A549 (cell line): ENCODE results near the gene CTTN. TPM values are rescaled to one million over a fixed set of nuclear protein-coding genes. Genes with fewer than 3 reads are reported as not detected.
A peak's percentile ranks its signal among the peaks of the same experiment; 100 is the strongest.

ENCODE experiments used
- ATAC-seq, 2 experiments: fragments of 200-7000 bp in 1 of 2; fragments of >200 bp in 1 of 2; cut with Nextera tagmentation in 1 of 2; cut with Tn5 transposase in 1 of 2; 3 replicates each; pipeline versions ENCODE4 v1.8.0 to v1.9.1; 2018 to 2020; ENCODE audit warnings: mild to moderate bottlenecking in 1 of 2, moderate library complexity in 1 of 2
- CTCF ChIA-PET: fragments of 300-600 bp; sonication (Branson Sonifier 250); formaldehyde crosslinking; extraction: SDS; loops from one replicate; lab custom pipeline; 2021; ENCODE audit warnings: antibody characterized with exemption, inconsistent platforms; lab: Yijun Ruan, JAX
- POLR2A ChIA-PET: fragments of 350-600 bp; formaldehyde crosslinking; extraction: SDS; loops from one replicate; lab custom pipeline; 2021; ENCODE audit warnings: antibody characterized with exemption, inconsistent platforms; lab: Yijun Ruan, JAX
- DNase-seq, 2 experiments: peaks; one replicate each; pipeline versions ENCODE4 v3.0.0 to v3.0.0-alpha.2; 2011 to 2016; ENCODE audit warnings: low read depth in 1 of 2, low spot score in 1 of 2
- FAIRE-seq: peaks from 2 replicates; lab custom pipeline; 2011; peaks lifted over from hg19 to GRCh38; lab: Jason Lieb, UNC
- H3K27ac ChIP-seq, 2 experiments: fragments of >200 bp; sonication (Bioruptor Twin); formaldehyde crosslinking; 3 replicates each; pipeline ENCODE4 v1.5.1; 2016 to 2017
- H3K4me1 ChIP-seq: fragments of >200 bp; sonication (Bioruptor Twin); formaldehyde crosslinking; 3 replicates; pipeline ENCODE4 v1.6.1; 2016
- H3K4me2 ChIP-seq: fragments of >200 bp; sonication (Bioruptor Twin); formaldehyde crosslinking; 3 replicates; pipeline ENCODE4 v1.6.1; 2016
- H3K4me3 ChIP-seq: fragments of >200 bp; sonication (Bioruptor Twin); formaldehyde crosslinking; 3 replicates; pipeline ENCODE4 v1.5.1; 2016
- H3K9me3 ChIP-seq: fragments of >200 bp; sonication (Bioruptor Twin); formaldehyde crosslinking; 3 replicates; pipeline ENCODE4 v1.6.1; 2016
- BCL3 ChIP-seq: fragments of >200 bp; sonication (Bioruptor Twin); formaldehyde crosslinking; IDR thresholded peaks from 3 replicates; pipeline ENCODE4 v1.6.1; 2016
- BHLHE40 ChIP-seq: IDR thresholded peaks from 2 replicates; pipeline ENCODE4 v1.6.1; 2012; ENCODE audit warnings: low read depth, low read length, inconsistent platforms
- CEBPB ChIP-seq, 2 experiments: fragments of >200 bp in 1 of 2; sonication (Bioruptor Twin) in 1 of 2; formaldehyde crosslinking in 1 of 2; IDR thresholded peaks; 2 replicates each; pipeline ENCODE4 v1.6.1; 2012 to 2016
- CHD2 ChIP-seq: fragments of 150-350 bp; IDR thresholded peaks from 2 replicates; pipeline ENCODE4 v1.6.1; 2014; ENCODE audit warnings: low read length; ENCODE audit not compliant: partially characterized antibody
- CHD4 ChIP-seq: fragments of 200-600 bp; sonication (generic); IDR thresholded peaks from 2 replicates; pipeline ENCODE4 v1.6.1; 2016; ENCODE audit warnings: antibody characterized with exemption, mild to moderate bottlenecking, borderline replicate concordance
- CTCF ChIP-seq: fragments of >200 bp; sonication (Bioruptor Twin); formaldehyde crosslinking; IDR thresholded peaks from 3 replicates; pipeline ENCODE4 v1.5.1; 2016
- E2F6 ChIP-seq: IDR thresholded peaks from 2 replicates; pipeline ENCODE4 v1.6.1; 2012; ENCODE audit warnings: low read depth, borderline replicate concordance
- EHF ChIP-seq: fragments of 250-450 bp; sonication (Bioruptor Pico); IDR thresholded peaks from 2 replicates; pipeline ENCODE4 v1.5.0; 2020; ENCODE audit warnings: mild to moderate bottlenecking
- ELK1 ChIP-seq: fragments of 150-350 bp; IDR thresholded peaks from 2 replicates; pipeline ENCODE4 v1.6.1; 2014; ENCODE audit warnings: low read depth, mild to moderate bottlenecking, low read length
- FOSB ChIP-seq: fragments of 250-450 bp; sonication (Bioruptor Pico); IDR thresholded peaks from 2 replicates; pipeline ENCODE4 v1.5.0; 2020; ENCODE audit warnings: mild to moderate bottlenecking, moderate library complexity
- FOXS1 ChIP-seq: fragments of 250-450 bp; sonication (Bioruptor Pico); IDR thresholded peaks from 2 replicates; pipeline ENCODE4 v1.5.0; 2020; ENCODE audit warnings: mild to moderate bottlenecking, moderate library complexity
- HOXB13 ChIP-seq: fragments of 250-450 bp; sonication (Bioruptor Pico); IDR thresholded peaks from 2 replicates; pipeline ENCODE4 v1.5.0; 2020; ENCODE audit warnings: low read depth, mild to moderate bottlenecking, moderate library complexity
- JUN ChIP-seq, 2 experiments: fragments of >200 bp; sonication (Bioruptor Twin); formaldehyde crosslinking; IDR thresholded peaks; 2 replicates in 1 of 2; 3 replicates in 1 of 2; pipeline ENCODE4 v1.6.1; 2016 to 2017
- MAFK ChIP-seq: fragments of 450-650 bp; IDR thresholded peaks from 2 replicates; pipeline ENCODE4 v1.6.1; 2014; ENCODE audit not compliant: partially characterized antibody
- MAX ChIP-seq: IDR thresholded peaks from 2 replicates; pipeline ENCODE4 v1.6.1; 2012
- MAZ ChIP-seq: fragments of 150-350 bp; IDR thresholded peaks from 2 replicates; pipeline ENCODE4 v1.6.1; 2014; ENCODE audit warnings: antibody characterized with exemption, low read depth, low read length, borderline replicate concordance
- MYC ChIP-seq: IDR thresholded peaks from 2 replicates; pipeline ENCODE4 v1.6.1; 2012; ENCODE audit warnings: mild to moderate bottlenecking, inconsistent platforms, low read length, improper control_type of control experiment, borderline replicate concordance
- NPAS2 ChIP-seq: fragments of 250-450 bp; sonication (Bioruptor Pico); IDR thresholded peaks from 2 replicates; pipeline ENCODE4 v1.8.0; 2022; ENCODE audit warnings: mild to moderate bottlenecking, moderate library complexity, borderline replicate concordance
- NR3C1 ChIP-seq: fragments of >200 bp; sonication (Bioruptor Twin); formaldehyde crosslinking; IDR thresholded peaks from 3 replicates; pipeline ENCODE4 v1.6.1; 2017
- PBX3 ChIP-seq: IDR thresholded peaks from 2 replicates; pipeline ENCODE4 v1.6.1; 2012
- PHF8 ChIP-seq: fragments of 200-600 bp; sonication (generic); IDR thresholded peaks from 2 replicates; pipeline ENCODE4 v1.6.1; 2016; ENCODE audit warnings: low read depth, mild to moderate bottlenecking, antibody characterized with exemption, moderate library complexity, borderline replicate concordance
- POLR2A ChIP-seq: IDR thresholded peaks from 2 replicates; pipeline ENCODE4 v1.6.1; 2012; ENCODE audit warnings: mild to moderate bottlenecking, low read length
- RFX5 ChIP-seq: fragments of 450-650 bp; IDR thresholded peaks from 2 replicates; pipeline ENCODE4 v1.7.1; 2014; ENCODE audit warnings: antibody characterized with exemption, mild to moderate bottlenecking, moderate library complexity
- RNF2 ChIP-seq: fragments of 200-600 bp; sonication (generic); IDR thresholded peaks from 2 replicates; pipeline ENCODE4 v1.6.1; 2016; ENCODE audit warnings: low read depth, mild to moderate bottlenecking, antibody characterized with exemption, moderate library complexity, borderline replicate concordance
- SMC3 ChIP-seq: fragments of >200 bp; sonication (Bioruptor Twin); formaldehyde crosslinking; IDR thresholded peaks from 3 replicates; pipeline ENCODE4 v1.6.1; 2018; ENCODE audit warnings: inconsistent platforms
- USF2 ChIP-seq: fragments of 450-650 bp; IDR thresholded peaks from 2 replicates; pipeline ENCODE4 v1.6.1; 2014; ENCODE audit warnings: antibody characterized with exemption
- ZC3H11A ChIP-seq: fragments of 450-650 bp; IDR thresholded peaks from 2 replicates; pipeline ENCODE4 v1.6.1; 2014; ENCODE audit warnings: antibody characterized with exemption, mild to moderate bottlenecking
- WGBS: methylation state at CpG from one replicate; pipeline ENCODE4 v1.1.6; 2017; ENCODE audit errors: missing lambda C conversion rate; 5-methylcytosine and 5-hydroxymethylcytosine counted together
- polyA minus RNA-seq: library from RNA; depleted of rRNA, polyadenylated mRNA; stranded (reverse); fragments of >200 nt; gene quantifications from 2 replicates; pipeline ENCODE4 v1.2.3, GENCODE V29; 2011; rRNA and poly(A)+ RNA removed
- polyA plus RNA-seq, 4 experiments: library from polyadenylated mRNA; depleted of rRNA in 3 of 4; stranded (reverse); fragments of >200 nt; fragmentation: RNase III in 1 of 4; extraction: RNeasy Plus Mini Kit Qiagen cat#74134 plus additional on column Dnase treatment in 1 of 4; gene quantifications; 2 replicates in 3 of 4; 3 replicates in 1 of 4; pipeline ENCODE4 v1.2.3, GENCODE V29; 2011 to 2017

The CTTN gene
- 140 and 144 TPM in 2 replicates for polyA plus RNA-seq (2011; rRNA removed)
- 145 and 147 TPM in 2 replicates for polyA plus RNA-seq (2012; cell fraction: cytosol; rRNA removed)
- polyA plus RNA-seq (2012; cell fraction: nucleus; rRNA removed) = 403 and 526 TPM in 2 replicates
- polyA plus RNA-seq (2017; fragmentation: RNase III; extraction: RNeasy Plus Mini Kit Qiagen cat#74134 plus additional on column Dnase treatment) = 205 to 214 TPM (median 212 TPM) in 3 replicates
- 142 and 159 TPM in 2 replicates for polyA minus RNA-seq

GRCh38 chr11:70397983-70398833, at the start of gene CTTN:
TSS of gene CTTN (plus strand) at chr11:70398529. CDS start at chr11:70407298, 8,769 bp downstream.
- Histone ChIP-seq H3K9me3 (no peaks in the 10 kb centered on the region), H3K27ac (peak within 1 kb of the TSS; percentile 98 to 100), H3K4me1 (peaks cover 42% of the 10 kb centered on the region), H3K4me3 (peak within 1 kb of the TSS; percentile 96), H3K4me2 (peak within 1 kb of the TSS; percentile 89)
- FAIRE-seq = no peak
- WGBS = 0% methylated on average over 9 of the region's 93 CpGs
- POLR2A ChIA-PET = interaction anchor here (0.6 to 1.9 kb wide), 3 partner anchors 9 to 1899 kb away, joined by 3 to 6 read pairs (median 3); no protein-coding TSS in a partner anchor
- peak; percentile 76 to 90 for ATAC-seq
- DNase-seq = peak; percentile 86 to 92
- TF ChIP-seq JUN (IDR thresholded peaks at IDR 0.05) (peak; percentile 70 to 89; a peak in 4 of 5 replicates), PHF8 (peak; percentile 76), USF2 (0 out of 2 replicates have a peak, but pooled peaks have one; percentile 27), FOSB (CRISPR knock-in tag) (no peak), MAX (peak; percentile 94), MYC (peak; percentile 77; the same call in 1 of the 2 replicates), BCL3 (peak; percentile 76; the same call in 1 of the 3 replicates), POLR2A (peak; percentile 57), MAZ (no peak), ELK1 (peak; percentile 32; the same call in 1 of the 2 replicates), CTCF (no peak), E2F6 (peak; percentile 79), BHLHE40 (peak; percentile 64; the same call in 1 of the 2 replicates)
- CTCF ChIA-PET = interaction anchor here (1.9 to 2.9 kb wide), 2 partner anchors 18 to 20 kb away, joined by 3 to 8 read pairs; no protein-coding TSS in a partner anchor

- ATAC-seq (no peak), DNase-seq (no peak), FAIRE-seq (no peak)
- ChIA-PET POLR2A (no interaction called here), CTCF (interaction anchor here (0.6 kb wide), 1 partner anchor 18 kb away, joined by 3 read pairs; no protein-coding TSS in a partner anchor)
- WGBS = 63% methylated on average over 1 of the region's 1 CpG
- Histone ChIP-seq H3K4me1 (no peaks in the 10 kb centered on the region), H3K27ac (no peak overlapping the region), H3K4me2 (no peak overlapping the region), H3K9me3 (no peaks in the 10 kb centered on the region), H3K4me3 (no peak overlapping the region)
- TF ChIP-seq ZC3H11A = no peak
- no peak for TF ChIP-seq RFX5
- TF ChIP-seq PBX3 = no peak
- TF ChIP-seq CHD4 = no peak
- TF ChIP-seq RNF2 = no peak
- TF ChIP-seq MYC = no peak
- TF ChIP-seq CEBPB (IDR thresholded peaks at IDR 0.05) = no peak
- no peak for TF ChIP-seq NR3C1
- TF ChIP-seq MAFK = no peak
- no peak for TF ChIP-seq NPAS2 (CRISPR knock-in tag)
- TF ChIP-seq EHF (CRISPR knock-in tag) = no peak
- TF ChIP-seq E2F6 = no peak
- no peak for TF ChIP-seq FOXS1 (CRISPR knock-in tag)
- TF ChIP-seq CHD2 = no peak
- TF ChIP-seq SMC3 = no peak
- TF ChIP-seq HOXB13 = no peak
- TF ChIP-seq JUN (IDR thresholded peaks at IDR 0.05) = no peak
These were observed 49.7 kb upstream of the CTTN start for GRCh38 chr11:70348608-70349007.
